GM12873 (cell line): Measurements from ENCODE around the gene DHCR24.

ENCODE experiments used
- CTCF ChIP-seq: IDR thresholded peaks from 2 replicates; pipeline ENCODE4 v1.5.1; 2012; ENCODE audit warnings: low read depth, mild to moderate bottlenecking, moderate library complexity, low read length, control low read depth; ENCODE audit not compliant: insufficient read depth; ENCODE audit errors: missing control alignments

Gene DHCR24

GRCh38 chr1:54857746-54858561, 29.0 kb downstream of the DHCR24 start:
- no peak for TF ChIP-seq CTCF

GRCh38 chr1:54857141-54857540, 29.9 kb downstream of the DHCR24 start:
- no peak for TF ChIP-seq CTCF

GRCh38 chr1:54854381-54855020, 32.5 kb downstream of the DHCR24 start:
- no peak for TF ChIP-seq CTCF

- no peak for TF ChIP-seq CTCF
Measured at GRCh38 chr1:54853793-54854370, 33.1 kb downstream of the DHCR24 start.

GRCh38 chr1:54853096-54853792, 33.8 kb downstream of the DHCR24 start:
- no peak for TF ChIP-seq CTCF

- no peak for TF ChIP-seq CTCF
Measured at GRCh38 chr1:54851936-54852524, 35.0 kb downstream of the DHCR24 start.

GRCh38 chr1:54851406-54851805, 35.6 kb downstream of the DHCR24 start:
- no peak for TF ChIP-seq CTCF
